Bone marrow (tissue), 2 donors: ENCODE data around the gene IL17B.

Experiments used
- DNase-seq, 2 donors: peaks; one replicate each; lab custom pipeline; 2025; lab: John Stamatoyannopoulos, UW

Gene IL17B

DNA sequence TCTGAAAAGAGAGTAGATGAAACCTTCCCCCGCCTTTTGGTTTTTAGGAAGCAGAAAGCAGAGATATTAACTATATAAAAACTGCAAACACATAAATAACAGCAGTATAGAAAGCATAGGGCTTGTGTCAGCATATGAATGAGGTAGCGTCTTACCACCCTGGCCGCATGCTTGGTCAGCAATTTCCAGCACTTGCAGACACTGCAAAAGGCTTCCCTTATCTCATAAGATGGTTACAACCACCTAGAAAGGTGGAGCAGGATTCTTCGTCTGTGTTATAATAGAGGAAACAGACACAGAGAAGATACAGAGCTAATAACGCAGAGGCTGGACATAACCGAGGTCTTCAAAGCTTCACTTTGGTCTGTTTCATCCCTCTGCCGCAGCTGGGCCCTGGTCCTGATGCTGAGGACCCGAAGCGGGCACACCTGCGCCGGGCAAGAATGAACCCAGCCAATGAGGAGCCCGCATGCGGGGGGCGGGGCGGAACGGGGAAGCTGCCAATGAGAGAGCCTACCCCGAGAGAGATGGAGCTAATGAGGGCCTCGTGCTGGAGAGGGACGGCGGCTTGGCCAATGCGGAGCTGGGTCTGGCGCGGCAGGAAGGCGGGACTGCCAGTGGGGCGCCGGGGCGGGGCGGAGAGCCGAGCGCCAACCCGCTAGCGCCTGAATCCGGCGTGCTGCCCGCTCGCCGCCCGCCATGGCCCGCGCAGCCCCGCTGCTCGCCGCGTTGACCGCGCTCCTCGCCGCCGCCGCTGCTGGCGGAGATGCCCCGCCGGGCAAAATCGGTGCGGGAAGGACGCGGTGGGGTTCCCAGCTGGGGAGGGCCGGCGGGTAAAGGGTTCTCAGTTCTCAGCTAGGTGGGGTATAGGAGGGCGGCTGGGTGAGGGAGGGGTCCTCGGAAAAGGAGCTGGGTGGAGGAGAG, 21.5 kb downstream of the IL17B start, which contains the start of gene PCYOX1L:
PCYOX1L (plus strand) TSS at position 677 of the 924 bp plus-strand sequence; CDS start at position 700, 23 bp downstream.
- DNase-seq: peak; percentile 71 to 93

DNA sequence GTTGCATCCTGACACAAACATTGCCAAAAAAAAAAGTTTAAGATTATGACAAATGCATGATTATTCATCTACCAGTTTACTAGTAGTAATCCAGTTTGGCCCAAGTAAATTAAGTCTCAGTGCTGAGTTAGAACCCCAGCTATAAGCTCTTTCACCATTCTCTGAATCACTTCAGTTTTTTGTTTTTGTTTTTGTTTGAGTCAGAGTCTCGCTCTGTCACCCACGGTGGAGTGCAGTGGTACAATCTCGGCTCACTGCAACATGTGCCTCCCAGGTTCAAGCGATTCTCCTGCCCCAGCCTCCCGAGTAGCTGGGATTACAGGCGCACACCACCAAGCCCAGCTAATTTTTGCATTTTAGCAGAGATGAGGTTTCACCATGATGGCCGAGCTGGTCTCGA, 22.7 kb downstream of the IL17B start:
- no peak for DNase-seq

DNA sequence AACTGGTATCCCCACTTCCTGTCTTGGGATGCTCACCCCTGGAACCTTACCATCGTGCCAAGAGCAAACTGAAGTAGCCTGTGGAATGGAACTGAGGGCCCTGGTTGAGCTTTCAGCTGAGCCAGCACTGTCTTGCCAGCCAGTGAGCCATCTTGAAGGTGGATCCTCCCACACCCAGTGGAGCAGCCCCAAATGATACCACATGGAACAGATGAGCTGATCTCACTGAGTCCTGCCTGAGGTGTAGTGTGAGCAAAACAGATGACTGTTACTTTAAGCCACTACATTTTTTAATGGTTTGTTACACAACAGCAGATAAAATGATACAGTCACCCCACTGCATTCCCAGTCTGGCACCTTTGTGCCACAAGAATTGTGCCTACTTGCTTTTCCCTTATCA, 23.4 kb downstream of the IL17B start:
- no peak for DNase-seq

DNA sequence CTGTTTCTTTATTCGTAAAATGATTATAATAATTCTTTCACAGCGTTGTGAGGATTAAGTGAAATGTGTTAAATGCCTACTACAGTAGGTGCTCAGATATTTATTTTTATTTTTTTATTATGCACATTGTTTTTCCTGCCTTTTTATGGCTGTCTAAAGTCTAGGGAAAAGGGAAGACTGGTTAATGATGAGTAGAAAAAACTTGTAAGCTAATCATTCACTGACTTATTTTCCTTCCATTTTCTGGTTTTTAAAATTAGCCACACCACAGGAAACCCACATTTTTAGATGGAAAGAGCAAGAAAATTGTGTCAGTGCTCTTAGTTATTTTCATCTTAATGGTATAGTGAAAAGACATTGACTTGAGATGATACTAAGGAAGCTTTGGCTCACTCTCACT, 25.2 kb downstream of the IL17B start:
- no peak for DNase-seq

DNA sequence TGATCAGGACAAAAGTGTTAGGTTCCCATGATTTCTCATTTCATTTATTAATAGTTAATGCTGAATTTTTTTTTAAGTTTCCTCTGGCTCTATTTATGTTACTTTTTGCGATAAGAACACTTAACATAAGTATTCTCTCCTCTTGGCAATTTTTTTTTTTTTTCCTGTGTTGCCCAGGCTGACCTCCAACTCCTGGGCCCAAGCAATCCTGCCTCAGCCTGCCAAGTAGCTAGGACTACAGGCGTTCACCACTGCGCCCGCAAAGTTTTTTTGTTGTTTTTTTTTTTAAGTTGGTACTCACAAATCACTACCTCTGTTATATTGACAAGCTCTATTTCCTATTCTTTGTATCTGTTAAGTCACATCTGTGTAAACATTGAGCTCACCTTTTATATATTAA, 26.9 kb downstream of the IL17B start:
- DNase-seq: no peak

DNA sequence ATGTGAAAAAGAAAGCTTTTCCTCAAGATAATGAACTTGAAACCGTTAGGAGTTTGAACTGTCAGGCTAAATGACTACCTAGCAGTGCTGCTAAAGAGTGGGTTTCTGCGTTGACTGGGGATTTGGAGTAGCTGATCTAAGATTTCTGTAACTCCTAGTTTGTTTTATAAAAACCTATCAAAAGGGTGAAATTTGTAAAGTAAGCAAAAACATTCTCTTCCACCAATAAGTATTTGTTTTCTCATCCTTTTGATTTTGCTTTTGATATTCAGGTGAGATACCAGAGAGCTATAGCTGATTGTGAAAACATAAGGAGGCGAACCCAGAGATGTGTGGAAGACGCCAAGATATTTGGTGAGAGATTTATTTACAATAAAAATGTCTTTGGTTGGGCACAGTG, 29.7 kb downstream of the IL17B start:
- no peak for DNase-seq

DNA sequence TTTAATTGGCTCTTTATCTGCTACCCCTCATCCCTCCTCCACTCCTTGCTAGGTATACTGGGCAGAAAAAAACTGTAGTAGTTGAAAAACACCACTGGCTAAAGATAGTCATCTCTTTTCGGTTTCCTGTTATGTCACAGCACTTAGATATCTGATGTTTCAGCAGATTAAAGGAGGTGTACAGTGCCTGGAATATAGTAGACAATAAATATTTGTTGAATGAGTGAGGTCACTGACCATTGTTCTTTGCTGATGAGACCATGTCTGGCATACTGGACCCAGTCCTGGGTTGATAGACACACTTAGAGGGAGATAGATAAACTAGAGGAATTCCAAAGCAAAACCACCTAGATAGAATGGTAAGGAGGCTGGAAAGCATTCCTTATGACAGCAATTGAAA, 30.6 kb downstream of the IL17B start:
- no peak for DNase-seq

DNA sequence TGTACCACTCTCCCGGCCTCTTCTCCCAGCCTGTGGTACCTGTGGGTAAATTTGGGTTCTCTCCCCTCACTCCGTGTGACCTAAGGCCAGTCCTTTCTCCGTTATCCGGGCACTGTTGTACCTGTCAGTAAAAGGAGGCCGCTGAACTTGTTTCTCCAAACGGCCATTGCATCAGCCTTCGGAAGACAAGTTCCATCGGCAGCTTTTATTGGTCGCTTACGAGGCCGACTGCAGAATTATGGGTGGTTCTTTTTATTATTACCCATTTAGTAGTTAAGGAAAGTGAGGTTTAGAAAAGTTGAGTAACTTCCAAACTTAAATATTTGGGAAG, 33.2 kb downstream of the IL17B start:
- no peak for DNase-seq

DNA sequence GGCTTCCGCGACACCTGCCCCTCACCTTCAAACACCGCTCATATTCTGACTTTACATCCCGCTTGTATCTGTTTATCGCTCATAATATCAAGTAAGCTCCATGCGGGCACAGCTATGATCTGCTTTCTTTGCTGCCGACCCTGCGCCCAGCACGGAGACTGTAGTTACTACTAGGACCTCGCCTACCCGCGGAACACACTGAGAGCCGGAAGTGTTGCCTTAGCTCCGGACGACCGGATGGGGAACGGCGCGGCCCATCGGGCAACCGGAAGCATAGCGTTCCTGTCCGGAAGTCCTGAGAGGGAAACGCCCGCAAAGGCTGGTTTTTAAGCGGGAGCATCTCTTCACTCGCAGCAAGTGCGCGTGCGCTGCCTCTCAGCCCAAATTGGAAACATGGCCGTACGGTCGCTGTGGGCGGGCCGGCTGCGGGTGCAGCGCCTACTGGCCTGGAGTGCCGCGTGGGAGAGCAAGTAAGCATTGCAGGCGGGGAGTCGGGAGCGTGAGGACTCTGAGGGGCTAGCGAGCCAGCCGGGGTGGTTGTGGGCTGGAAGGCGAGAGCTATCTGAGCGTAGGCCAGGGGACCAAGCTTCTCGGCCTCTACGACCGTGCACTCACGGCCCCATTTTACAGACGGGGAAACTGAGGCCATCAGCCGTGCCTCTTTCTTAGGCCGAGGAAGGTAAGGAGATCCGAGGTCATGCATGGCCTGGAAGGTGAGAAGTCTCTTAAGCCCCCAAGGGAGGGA, 33.8 kb downstream of the IL17B start, which contains the start of gene GRPEL2:
GRPEL2 (plus strand) TSS at position 353 of the 745 bp plus-strand sequence; CDS start at position 394, 41 bp downstream.
- DNase-seq: peak; percentile 62 to 78

DNA sequence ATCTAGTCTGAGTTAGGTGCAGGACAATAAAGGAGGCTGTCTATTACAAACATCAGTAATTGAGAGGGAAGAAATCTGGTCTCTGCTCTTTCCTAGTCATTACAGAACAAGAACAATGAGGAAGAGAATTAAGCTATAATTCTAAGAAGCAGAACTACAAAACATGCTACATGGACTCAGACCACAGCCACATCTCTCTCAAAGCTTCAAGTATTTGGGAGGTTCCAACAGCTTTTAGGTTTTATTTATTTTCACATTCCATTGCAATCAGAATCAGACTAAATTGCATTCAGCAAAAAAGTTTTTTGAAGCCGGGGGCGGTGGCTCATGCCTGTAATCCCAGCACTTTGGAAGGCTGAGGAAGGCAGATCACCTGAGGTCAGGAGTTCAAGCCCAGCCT, 34.9 kb downstream of the IL17B start:
- DNase-seq: no peak

DNA sequence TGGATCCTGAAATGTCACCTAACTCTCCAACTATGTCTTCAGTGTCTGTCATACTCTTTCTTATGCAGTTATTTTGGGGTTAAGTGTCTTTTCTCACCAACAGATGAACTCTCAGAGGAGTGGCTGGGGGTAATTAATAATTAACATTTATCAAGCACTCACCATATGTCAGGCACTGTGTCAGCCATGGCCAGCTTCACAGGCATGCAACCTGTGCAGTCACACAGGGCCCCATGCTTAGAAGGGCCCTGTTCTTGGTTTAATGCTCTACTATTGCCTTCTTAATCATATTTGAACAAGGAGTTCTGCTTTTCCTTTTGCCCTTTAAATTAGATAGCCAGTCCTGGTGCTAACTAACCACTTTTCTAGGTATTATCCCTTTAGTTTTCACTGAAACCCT, 37.2 kb downstream of the IL17B start:
- no peak for DNase-seq

DNA sequence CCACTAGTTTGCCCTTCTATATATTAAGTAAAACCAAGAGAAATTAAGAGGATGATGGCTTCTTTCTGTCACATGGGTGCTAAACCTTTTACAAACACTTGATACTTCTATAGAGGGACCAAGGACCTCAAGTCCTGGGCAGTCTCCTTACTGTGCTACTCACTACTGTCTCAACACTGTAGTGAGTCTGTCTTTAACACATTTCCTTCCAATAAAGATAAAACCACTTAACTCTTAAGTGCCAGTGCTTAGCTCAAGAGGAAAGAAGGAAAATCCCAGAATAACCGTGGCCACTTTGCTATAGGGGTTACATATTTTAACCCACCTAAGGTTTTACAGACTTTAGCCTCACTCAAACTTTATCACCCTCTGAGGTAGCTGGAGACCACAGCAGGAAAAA, 38.2 kb downstream of the IL17B start:
- no peak for DNase-seq

DNA sequence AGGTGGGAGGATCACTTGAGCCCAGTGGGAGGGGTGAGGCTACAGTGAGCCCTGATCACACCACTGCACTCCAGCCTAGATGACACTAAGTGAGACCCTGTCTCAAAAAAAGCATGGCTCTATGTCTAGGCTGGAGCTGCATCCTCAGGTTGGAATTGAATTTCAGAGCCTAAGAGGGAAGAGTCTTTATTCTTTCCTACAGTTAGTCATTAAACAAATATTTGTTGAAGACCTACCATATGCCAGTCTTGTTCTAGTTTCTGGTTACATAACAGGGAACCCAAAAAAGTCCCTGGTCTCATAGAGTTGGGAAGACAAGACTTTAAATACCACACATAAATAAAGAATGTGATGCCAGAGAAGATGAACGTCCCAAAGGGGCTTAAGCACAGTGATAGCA, 40.7 kb downstream of the IL17B start:
- DNase-seq: no peak

DNA sequence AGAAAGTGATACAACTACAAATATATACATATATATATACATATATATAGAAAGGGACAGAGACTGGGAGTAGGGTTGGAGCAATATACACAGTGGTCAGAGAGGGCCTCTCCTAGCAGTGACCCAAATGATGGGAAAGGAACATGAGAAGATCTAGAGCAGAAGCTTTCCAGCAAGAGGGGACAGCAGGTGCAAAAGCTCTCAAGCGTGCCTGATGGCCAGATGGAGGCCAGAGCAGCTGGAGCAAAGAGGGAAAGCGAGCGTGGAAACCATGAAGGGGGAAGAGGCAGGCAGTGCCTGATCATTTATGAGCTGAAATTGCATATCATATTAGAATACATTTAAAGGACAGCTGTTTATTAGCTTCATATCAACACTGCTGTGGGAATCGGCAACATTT, 41.4 kb downstream of the IL17B start:
- DNase-seq: no peak

DNA sequence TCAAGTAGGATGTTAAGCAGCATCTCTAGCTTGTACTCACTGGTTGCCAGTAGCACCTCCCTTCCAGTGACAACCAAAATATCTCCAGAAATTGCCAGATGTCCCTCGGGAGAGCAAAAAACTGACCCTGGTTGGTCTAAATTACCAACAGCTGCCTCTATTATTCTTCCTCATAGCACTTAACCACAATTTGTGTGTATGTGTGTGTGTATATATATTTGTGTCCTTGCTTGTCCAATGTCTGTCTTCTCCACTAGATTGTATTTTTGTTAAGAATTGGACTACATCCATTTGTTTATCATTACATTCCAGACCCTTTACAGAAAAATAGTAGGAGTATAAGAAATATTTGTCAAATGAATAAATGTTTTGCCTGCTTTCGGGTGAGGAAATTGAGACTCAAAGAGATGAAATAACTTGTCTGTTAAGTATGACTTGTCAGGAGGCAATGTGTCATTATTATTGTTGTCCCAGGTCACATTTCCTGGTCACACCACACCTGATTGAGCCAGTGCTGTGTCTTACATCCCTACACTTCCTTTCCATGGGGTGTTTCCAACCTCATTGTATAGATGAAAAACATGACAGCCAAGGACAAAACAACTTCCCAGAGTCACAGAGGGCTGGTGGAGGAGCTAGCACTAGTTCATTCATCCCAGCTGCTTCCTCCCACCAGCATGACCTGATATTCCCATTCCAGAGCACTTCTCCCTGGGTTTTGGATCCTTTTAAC, 45.2 kb downstream of the IL17B start:
- DNase-seq: no peak

DNA sequence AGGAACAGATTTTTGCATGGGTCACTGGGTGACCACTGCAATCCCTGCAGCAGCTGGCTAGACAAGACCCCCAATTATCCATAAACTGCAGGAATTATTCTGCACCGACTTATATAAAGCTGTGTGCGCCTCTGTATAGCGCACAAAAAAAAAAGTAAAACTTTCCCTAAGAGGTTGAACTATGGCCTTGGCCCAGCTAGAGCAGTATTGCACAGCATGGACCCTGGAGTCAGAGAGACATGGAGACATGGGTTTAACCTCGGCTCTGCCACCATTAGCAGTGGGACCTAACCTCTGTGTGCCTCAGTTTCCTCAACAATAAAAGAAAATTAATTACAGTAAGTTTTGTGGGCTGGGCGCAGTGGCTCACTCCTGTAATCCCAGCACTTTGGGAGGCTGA, 50.9 kb downstream of the IL17B start:
- no peak for DNase-seq

DNA sequence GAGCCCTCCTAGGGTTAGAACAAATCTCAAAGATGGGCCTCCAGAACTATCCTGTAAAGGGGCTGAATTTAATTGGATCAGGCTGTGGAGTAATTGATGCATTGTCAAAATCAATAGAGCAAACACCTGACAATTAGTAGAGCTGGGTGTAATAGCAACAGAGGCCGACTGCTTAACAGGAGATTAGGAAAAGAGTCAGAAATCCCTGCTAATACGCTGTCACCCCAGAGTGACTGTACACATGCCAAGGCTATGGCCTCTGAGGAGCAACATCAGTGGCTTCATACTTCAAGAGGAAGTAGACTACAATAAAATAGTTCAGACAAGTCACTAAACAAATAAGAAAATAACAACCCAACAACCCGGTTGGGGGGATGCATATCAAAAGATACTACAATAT, 52.5 kb downstream of the IL17B start:
- DNase-seq: no peak

DNA sequence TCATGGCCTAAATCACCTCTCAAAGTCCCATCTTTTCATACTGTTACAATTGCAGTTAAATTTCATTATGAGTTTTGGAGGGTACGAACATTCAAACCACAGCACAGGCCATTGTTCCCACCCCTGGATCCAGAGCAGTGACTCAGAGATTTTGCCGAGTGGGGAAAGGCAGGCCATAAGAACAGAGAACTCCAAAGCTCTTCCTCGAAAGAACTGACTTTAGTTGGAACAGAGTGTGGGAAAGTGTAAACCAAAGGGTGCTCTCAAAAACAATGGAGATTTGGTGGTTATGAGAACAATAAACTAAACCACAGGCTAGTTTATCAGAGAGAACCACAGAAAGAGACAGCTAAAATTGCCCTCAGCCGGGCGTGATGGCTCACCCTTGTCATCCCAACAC, 53.2 kb downstream of the IL17B start:
- no peak for DNase-seq

DNA sequence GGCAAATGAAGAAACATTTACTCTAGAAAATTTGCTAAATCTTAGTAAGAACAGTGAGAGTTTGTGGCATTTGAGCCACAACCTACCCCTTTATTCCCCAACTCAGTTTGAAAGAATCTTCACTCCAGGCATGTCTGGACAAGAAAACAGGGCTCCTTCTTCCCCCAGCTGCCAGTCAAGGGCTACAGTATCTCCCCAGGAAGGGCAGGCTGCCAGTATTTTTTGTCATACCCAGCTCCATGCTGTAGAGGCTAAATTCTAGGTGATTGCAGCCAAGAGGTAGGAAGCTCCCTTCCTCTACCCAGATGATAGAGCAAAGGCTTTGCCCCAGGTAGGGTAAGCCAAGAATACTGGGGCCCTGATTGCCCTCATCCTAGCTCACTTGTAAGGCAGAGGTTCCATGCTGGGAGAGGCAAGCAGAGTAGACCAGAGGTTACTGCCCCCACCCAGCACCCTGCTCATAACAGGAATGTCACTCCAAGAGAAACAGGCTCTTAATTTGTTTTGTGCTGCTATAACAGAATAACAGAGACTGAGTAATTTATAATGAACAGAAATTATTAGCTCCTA, 53.8 kb downstream of the IL17B start:
- no peak for DNase-seq

DNA sequence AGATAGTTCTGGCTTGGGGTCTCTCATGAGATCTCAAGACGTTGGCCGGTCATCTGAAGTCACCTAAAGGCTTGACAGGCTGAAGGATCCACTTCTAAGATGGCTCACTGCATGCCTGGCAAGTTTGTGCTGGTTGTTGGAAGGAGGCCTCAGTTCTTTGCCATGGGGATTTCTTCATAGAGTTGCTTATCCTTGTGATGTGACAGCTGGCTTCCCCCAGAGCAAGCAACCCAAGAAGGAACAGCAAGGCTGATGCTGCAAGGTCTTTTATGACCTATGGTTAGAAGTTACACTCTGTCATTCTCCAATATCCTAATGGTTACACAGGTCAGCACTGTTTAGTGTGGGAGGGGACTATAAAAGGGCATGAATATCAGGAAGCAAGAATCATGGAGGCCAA, 54.5 kb downstream of the IL17B start:
- DNase-seq: no peak
